Daoy (cell line): ENCODE data around the gene SHFL. TPM values are rescaled to one million over a fixed set of nuclear protein-coding genes. Genes with fewer than 3 reads are reported as not detected.
A peak's percentile ranks its signal among the peaks of the same experiment; 100 is the strongest.

ENCODE experiments used
- DNase-seq: peaks from one replicate; pipeline ENCODE4 v3.0.0-alpha.2; 2015; ENCODE audit warnings: low read depth
- total RNA-seq: library from RNA; depleted of rRNA; stranded (reverse); fragments of >200 nt; shearing (Covaris generic); gene quantifications from 2 replicates; pipeline ENCODE4 v1.2.3, GENCODE V29; 2014

Gene SHFL
- total RNA-seq, 1 experiment from 2014 or later = 11.1 TPM

DNA sequence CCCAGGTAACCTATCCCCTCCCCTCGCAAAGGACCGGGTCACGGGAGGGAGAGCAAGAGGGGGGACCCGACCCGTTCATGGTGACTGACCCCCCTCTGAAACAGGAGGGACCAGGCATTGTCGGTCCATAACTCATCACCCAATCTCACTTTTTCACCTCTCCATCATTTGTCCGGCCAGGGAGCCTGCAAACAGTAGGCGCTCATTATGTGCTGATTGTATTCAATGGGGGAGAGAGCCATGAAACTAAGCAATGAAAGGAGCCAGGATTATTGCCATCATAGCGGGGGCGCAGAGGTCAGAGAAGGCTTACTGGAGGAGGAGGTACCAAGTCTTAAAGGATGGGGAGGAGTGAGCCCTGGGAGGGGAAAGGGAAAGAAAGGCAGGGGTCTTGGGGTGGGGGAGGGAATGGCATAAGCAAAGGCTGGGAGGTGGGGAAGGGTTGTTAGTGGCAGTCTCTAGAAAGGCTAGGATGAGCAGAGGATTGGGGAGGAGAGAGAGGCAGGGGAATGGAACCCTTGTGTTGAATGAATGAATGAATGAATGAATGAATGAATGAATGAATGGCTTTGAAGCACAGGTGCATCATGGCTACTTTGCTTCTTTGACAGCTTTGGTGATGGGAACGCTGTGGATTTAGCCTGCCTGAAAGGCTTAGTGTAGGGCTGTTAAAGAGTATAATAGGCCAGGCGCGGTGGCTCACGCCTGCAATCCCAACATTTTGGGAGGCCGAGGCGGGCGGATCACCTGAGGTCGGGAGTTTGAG, 1.4 kb downstream of the SHFL start:
- DNase-seq = no peak

DNA sequence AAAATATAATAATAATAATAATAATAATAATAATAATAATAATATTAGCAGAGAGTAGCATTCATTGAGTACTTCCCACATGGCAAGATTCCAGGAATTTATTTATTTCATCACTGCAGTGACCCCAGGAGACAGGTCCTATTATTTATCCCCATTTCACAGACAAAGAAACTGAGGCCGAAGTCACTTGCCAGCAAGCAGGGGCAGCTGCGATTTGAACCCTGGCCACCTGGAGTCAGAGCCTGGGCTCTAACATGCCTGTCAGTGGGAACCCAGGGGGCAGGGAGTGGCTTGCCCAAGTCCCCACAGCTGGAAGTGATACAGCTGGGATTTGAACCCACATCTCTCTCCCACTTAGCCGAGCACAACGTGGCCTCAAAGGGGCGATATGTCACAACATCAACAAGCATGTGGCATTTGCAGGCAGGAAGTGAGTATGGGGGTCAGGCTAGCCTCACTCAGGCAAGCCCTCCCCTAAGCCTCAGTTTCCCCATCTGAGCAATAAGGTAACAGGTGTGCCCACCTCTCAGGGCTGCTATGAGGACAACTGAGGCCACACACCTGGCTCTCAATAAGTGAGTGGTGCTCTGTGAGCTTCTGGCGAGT, 2.9 kb downstream of the SHFL start:
- no peak for DNase-seq

DNA sequence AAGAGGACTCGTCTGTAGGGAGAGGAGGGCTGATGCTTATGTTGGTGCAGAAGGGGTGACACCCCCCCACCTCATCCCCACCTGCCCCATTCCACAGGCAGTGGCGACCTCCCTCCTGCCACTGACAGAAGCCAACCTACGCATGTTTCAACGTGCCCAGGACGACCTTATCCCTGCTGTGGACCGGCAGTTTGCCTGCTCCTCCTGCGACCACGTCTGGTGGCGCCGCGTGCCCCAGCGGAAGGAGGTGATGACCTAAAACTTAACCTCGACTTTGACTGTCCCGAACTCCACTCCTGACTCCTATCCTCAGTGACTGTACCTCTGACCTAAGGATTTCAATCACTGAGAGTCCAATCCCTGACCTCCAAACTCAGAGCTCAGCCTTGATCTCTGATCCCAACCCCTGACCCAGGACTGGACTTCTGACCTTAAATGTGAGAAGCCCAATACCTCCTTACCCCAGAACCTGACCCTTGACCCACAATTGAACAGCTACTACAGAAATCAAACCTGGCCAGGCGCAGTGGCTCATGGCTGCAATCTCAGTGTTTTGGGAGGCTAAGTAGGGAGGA, 3.8 kb downstream of the SHFL start:
- DNase-seq = peak; percentile 4

DNA sequence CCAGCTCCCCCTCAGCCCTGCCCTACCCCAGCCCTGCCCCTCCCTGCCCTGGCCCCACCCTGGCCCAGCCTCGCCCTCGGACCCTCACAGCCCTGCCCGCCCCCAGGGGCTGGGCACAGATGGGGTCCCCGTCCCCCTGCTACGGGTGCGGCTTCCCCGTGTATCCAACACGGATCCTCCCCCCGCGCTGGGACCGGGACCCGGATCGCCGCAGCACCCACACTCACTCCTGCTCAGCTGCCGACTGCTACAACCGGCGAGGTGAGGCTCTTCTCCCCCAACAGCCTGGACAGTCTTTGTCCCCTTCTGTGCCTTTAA, 5.2 kb downstream of the SHFL start:
- no peak for DNase-seq

DNA sequence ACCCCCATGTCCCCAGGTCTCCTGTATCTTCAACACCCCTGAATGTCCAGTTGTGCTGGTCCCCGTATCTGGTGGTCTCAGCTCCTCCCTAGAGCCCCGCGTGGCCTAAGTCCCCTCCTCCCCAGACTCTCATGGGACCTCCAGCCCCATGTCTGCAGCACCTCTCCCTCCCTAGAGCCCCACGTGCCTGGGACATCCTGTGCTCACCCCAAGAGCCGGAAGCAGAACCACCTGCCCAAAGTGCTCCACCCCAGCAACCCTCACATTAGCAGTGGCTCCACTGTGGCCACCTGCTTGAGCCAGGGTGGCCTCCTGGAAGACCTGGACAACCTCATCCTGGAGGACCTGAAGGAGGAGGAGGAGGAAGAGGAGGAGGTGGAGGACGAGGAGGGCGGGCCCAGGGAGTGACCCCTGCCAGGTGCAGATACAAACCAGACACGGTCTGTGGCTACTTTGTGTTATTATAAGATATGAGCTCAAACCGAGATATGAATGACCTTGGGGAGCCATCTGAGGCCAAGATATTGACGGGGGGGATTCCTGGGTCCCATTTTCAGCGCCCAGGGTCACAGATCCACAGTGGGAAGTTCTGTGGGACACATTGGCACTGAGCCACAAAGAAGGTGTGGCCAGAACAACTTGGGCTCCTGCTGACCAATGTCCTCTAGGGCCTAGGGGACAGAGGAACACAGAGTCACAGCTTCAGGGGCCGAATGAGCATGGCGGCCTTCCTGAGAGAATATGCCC, 6.0 kb downstream of the SHFL start:
- no peak for DNase-seq

DNA sequence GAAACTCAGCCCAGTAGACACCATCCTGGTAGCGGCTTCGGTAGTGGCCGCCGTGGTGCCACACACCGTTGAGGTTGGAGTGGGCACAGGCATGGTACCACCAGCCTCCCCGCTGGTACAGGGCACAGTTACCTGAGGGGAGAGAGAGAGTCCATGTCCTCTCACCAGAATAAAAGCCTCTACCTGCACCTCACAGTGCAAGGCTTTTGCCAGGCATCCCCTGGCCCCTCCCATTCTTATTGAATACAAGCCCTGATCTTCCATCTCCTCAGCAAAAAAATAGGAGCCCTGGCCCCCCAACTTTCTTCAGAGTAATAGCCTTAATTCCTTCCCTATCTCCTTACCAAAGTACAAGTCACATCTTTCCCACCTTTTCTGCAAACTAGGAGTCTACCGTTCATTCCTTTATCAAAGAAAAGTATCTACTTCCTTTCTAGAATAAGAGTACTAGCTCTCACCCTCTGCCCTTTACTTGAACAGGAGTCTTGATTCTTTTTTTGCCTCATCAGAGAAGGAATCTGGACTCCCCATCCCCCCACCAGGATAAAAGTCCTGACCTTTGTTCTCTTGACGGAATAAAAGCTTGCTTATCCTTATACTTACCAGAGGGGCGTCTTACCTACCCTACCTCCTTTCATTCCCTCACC, 6.7 kb downstream of the SHFL start:
- DNase-seq = no peak

DNA sequence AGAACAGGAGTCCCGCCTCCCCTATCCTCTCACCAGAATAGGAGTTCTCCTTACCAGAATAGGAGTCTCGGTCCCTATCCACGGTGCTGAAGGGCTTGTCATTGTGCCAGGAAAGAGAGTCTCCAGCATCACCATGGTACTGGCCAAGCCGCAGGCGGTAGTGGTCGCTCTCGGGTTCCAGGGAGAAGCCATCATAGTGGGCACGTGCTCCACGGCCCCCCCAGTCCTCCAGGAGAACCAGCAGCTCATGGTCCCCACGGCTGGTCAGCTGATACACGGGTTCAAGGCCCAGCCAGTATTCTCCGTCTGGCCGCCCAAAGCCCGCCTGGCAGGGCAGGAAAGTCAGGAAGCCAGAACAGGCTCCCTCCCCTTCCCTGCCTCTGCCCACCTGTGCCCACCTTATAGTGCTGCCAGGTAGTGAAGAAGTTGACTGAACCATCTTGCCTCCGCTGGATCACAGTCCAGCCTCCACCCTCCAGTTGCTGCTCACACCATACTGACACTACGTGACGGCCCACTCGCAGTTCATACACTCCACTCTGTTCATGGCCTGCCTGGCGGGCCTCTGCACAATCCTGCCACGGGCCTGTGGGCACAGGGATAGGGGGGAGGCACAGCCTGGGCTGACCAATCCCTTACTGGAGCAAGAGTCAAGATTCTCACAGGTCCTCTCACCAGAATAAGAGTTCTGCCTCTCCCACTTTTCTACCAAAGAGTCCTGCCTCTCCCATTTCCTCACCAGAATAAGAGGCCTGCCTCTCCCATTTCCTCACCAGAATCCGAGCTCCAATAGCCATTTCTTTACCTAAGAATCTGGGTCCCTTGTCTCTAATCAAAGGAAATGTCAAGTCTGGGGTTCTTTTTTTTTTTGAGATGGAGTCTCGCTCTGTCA, 7.4 kb downstream of the SHFL start:
- peak; percentile 9 for DNase-seq

DNA sequence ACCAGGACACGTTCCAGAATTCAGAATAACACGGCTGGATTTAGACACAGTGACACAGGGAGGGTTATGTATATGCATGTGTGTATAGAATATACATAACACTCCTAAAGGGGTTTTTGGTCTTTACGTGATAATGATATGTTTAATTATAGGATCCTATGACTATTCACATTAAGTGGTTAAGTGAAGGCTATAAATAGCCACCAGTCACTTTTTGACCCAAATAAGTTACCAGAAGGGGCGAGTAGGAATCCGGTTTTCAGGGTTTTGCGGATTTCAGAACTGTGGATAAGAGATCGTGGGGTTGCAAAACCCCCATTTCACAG, 9.5 kb downstream of the SHFL start:
- no peak for DNase-seq

DNA sequence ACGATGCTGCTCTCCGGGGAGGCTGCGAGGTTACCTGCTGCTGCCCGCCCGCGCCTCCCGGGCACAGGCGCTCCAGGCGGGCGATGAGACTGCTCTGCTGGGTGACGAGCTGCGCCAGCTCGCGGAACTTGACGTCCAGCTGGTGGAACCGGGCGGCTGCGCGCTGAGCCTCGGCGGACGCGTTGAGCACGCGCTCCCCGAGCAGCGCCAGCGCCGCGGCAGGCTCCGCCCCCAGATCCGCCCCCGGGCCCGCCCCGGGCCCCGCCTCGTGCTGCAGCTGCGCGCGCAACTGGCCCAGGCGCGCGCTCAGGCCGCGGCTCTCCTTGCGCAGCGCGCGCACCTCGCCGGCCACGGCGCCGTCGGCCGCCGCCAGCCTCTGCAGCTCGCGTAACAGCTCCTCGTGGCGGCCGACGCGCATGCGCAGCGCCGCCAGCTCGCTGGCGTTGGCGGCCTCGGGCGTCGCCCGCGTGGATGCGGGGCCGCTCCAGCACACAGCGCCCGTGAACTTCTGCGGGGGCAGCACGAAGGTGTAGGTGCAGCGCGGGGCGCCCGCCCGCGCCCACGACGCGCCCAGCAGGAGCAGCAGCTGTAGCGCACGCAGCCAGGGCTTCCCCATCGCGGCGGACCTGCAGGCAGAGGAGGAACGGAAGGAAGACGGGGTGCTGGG, 10.0 kb downstream of the SHFL start:
- peak; percentile 97 for DNase-seq

DNA sequence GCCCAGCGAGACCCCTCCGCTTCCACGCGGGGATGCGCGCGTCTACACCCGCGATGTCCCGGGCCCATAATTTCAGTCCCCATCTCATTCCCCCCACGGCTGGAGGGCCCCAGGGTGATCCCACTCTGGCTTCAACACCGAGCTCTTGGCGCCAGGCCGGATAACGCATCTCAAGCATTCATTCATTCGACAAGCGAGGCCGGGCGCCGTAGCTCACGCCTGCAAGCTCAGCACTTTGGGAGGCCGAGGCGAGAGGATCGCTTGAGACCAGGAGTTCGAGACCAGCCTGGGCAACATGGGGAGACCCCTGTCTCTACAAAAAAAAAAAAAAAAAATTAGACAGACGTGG, 10.5 kb downstream of the SHFL start:
- no peak for DNase-seq

DNA sequence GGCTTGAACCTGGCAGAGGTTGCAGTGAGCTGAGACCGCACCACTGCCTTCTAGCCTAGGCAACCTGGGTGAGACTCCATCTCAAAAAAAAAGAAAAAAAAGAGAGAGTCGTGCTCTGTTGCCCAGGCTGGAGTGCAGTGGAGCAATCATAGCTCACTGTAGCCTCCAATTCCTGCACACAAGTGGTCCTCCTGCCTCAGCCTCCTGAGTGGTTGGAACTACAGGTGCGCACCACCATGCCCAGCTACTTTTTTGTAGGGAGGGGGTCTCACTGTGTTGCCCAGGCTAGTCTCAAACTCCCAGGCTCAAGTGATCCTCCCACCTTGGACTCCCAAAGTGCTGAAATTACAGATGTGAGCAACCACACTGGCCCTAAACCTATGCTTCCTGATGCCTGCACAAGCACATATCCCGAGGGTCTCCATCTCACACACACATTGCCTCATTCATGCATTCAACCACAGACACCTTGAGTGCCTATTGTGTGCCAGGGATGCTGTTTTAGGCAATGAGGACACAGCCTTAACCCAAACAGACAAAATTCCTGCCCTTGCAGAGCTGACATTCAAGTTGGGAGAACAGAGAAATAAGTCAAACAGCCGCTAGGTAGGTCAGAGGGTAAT, 14.2 kb downstream of the SHFL start:
- no peak for DNase-seq

DNA sequence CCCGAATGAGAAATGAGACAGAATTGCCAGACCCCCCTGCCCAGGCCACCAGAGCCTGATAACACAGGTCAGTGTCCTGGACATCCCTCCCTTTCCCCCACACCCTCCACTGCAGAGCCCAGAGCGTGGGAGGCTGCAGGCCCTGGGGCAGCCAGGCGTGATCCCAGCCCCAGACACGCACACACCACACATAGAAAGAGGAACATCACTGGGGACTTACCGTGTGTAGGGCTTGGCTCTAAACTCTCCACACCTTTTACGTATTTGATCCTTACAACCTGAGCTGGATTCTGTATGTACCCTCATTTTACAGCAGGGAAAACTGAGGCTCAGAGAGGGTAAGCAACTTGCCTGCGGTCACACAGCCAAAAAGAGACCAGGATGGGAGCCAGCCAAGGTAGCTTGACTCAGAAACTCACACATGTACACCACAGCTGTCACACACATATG, 16.7 kb downstream of the SHFL start:
- DNase-seq = no peak

DNA sequence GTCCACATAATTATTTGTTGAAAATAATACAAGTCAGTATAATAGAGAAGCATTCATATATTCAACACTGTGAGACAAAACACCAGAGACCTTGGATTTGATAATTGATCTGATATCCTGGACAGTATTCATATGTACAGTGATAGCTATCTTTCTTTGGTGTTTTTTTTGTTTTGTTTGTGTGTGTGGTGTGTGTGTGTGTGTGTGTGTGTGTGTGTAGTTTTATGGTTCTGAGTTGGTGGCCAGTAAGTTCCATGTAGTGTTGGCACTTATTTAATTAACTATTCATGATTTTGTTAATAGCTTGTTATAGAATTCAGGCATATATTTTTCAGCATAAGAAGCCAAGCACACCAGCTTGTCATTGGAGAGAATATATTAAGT, 18.0 kb downstream of the SHFL start:
- no peak for DNase-seq

DNA sequence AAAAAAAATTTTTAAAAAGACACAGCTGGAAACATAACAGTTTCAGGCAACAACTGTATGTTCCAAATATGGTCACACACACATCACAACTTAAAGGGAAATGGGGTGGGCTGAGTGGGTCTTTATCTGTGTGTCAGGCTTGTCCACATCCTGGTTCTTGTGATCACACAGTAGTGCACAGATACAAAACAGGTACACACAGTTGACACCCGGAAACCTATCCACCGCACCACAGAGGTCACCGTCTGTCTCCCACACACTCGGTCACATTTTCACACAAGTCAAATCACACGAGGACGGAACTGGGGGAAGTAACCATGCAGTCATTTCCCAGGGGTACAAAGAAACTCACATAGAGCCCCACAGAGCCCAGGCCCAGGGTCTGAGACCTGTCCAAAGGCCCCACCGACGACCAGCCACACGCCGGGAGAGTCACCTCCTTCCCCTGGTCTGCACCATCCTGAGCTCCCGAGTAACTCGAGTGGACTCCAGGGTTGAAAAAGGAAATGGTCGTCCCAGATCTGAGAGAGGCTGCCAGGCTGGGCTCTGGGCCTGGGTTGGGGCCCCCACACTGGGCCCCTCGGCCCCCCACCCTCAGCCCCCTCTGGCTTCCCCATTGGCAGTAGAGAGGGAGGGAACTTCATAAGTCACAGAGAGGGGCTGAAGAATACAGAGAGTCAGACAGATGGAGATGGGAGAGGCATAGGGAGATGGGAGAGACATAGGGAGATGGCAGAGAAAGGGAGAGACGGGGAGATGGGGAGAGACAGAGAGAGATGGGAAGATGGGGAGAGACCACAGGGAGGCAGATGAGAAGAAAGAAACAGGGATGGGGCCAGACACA, 18.8 kb downstream of the SHFL start:
- DNase-seq = no peak

DNA sequence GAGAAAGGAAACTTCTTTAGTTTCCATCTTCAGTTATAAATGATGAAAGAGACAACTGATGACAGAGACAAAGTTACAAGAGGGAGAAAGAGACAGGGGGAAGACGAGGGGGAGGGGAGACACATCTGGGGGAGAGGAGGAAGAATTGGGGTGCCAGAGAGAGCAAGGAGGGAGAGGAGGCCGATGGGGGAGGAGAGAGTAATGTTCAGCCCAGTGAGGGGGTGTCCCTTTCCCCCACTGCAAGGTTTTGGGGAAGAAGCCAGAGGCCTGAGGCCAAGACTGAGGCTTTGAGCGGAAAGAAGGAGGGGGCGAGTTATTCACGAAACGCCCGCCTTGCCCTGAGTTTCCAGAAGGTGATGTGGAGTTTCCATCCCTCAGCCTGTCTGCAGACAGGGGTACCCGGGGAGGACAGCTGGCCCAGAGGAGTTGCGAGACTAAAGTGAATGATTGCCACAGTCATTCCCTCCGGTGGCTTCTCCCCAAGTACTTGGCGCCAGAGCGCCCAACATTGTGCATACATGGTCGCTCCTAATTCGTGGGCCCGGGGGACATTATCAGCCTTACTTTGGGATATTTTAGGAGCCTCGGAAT, 19.5 kb downstream of the SHFL start:
- no peak for DNase-seq

DNA sequence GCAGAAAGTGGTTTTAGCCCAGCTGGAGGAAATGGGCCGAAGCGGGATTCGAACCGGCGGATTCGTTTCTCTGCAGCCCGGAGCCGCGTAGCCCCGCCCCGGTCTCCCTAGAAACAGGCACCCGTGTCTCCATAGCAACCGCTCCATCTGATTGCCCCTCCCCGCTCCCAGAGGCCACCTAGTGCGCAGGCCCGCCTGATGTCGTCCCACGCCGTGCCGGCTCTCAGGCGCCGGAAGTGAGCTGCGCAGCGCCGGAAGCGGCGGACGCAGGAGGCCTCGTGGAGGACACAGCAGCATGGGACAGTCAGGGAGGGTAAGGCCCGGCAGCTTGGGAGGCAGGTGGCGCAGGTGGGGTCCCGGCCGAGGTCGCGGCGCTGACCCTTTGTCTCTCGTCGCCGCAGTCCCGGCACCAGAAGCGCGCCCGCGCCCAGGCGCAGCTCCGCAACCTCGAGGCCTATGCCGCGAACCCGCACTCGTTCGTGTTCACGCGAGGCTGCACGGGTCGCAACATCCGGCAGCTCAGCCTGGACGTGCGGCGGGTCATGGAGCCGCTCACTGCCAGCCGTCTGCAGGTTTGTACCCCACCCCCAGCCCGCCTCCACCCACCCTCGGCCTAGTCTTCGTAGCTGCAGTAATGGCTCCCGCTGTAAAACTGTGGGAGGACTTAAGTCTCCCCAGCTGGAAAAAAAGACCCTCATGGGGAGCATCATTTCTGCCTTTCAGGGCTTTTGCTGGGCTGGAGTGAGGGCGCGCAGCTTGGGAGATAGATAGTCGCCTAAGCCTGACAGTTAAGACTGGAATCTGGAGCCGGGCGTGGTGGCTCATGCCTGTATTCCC, 20.2 kb downstream of the SHFL start, which contains the start of gene PPAN:
Gene PPAN (plus strand): TSS at position 263 of the 837 bp plus-strand sequence. CDS start 33 bp downstream, at position 296.
- DNase-seq = peak; percentile 99

DNA sequence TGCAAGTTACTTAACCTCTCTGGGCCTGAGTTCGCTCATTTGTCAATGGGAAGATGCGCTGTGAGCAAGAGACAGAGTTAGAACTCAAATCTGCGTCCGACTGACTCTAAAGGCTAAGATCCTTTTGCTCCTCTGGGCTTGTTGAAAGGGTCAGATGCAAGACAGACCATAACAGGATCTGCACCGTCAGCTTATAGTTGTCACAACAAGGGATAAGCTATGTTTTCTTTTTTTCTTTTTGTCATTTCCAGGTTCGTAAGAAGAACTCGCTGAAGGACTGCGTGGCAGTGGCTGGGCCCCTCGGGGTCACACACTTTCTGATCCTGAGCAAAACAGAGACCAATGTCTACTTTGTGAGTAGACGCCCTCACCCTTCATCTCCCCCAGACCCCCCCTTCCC, 21.1 kb downstream of the SHFL start:
- DNase-seq = no peak

DNA sequence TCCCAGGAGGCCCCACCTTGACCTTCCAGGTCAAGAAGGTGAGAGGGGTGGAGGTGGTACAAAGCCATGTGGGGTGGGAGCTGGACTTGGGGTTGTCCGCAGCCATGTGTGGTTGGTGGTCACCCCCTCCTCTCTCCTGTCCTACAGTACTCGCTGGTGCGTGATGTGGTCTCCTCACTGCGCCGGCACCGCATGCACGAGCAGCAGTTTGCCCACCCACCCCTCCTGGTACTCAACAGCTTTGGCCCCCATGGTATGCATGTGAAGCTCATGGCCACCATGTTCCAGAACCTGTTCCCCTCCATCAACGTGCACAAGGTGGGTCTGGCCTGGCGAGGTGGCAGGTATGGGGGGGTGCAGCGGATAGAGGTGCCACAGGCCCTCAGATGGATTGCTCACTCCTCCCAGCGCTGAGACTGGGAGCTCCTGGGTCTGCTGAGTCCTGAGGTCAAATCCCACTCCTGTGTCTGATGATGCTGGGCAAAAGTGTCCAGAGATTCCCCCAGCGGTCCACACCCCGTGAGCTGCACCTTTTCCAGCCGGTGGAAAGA, 21.8 kb downstream of the SHFL start:
- no peak for DNase-seq
